Astrocyte of the cerebellum (primary cell): ENCODE data around the gene PLCB2.
A peak's percentile ranks its signal among the peaks of the same experiment; 100 is the strongest.

ENCODE experiments used
- DNase-seq: peaks from one replicate; pipeline ENCODE4 v3.0.0-alpha.2; 2011; ENCODE audit warnings: low read depth
- H3K4me3 ChIP-seq: 2 replicates; pipeline ENCODE4 v1.5.1; 2011; ENCODE audit warnings: mild to moderate bottlenecking, low read depth, low read length, moderate library complexity
- CTCF ChIP-seq: IDR thresholded peaks from 2 replicates; pipeline ENCODE4 v1.5.1; 2012; ENCODE audit warnings: low read length, low read depth, moderate library complexity, mild to moderate bottlenecking; ENCODE audit errors: missing control alignments
- in situ Hi-C: cut with HindIII; loops from 2 replicates; pipeline ENCODE4 v1.10.0; 2017; ENCODE audit warnings: low sequenced_read_pairs

Gene PLCB2

GRCh38 chr15:40327457-40327856 lies 19.7 kb upstream of the PLCB2 start:
- H3K4me3 ChIP-seq = no peak overlapping the region
- in situ Hi-C loops = loop anchor here (5.0 kb wide), 1 partner anchor 60 kb away; no protein-coding TSS in a partner anchor
- TF ChIP-seq CTCF = no peak
- no peak for DNase-seq

- DNase-seq = no peak
- in situ Hi-C loops = loop anchor here (5.0 kb wide), 1 partner anchor 62 kb away; no protein-coding TSS in a partner anchor
- H3K4me3 ChIP-seq = no peak overlapping the region
- no peak for TF ChIP-seq CTCF
Measured at GRCh38 chr15:40325700-40326099, 18.0 kb upstream of the PLCB2 start.

GRCh38 chr15:40325188-40325587 lies 17.5 kb upstream of the PLCB2 start:
- TF ChIP-seq CTCF = no peak
- no peak for DNase-seq
- in situ Hi-C loops = loop anchor here (5.0 kb wide), 1 partner anchor 62 kb away; no protein-coding TSS in a partner anchor
- H3K4me3 ChIP-seq = peak overlapping the region; percentile 58

- in situ Hi-C loops = loop anchor here (5.0 kb wide), 1 partner anchor 98 kb away; no protein-coding TSS in a partner anchor
- TF ChIP-seq CTCF = no peak
- no peak for DNase-seq
- peak overlapping the region; percentile 58 for H3K4me3 ChIP-seq
Measured at GRCh38 chr15:40323953-40324937, 16.5 kb upstream of the PLCB2 start.

- H3K4me3 ChIP-seq = peak within 1 kb of the TSS; percentile 58
- TF ChIP-seq CTCF = peak; percentile 57
- peak; percentile 79 for DNase-seq
- in situ Hi-C loops = loop anchor here (5.0 kb wide), 1 partner anchor 99 kb away; no protein-coding TSS in a partner anchor
Measured at GRCh38 chr15:40323239-40323952, 15.7 kb upstream of the PLCB2 start, which contains the start of gene INAFM2. Gene INAFM2, plus strand, starts transcription at chr15:40323692. Its CDS starts 364 bp downstream, at chr15:40324056.
